Cardiac muscle cell (in vitro differentiated cells and primary cell): ENCODE data around the gene TMEM38B. TPM values are rescaled to one million over a fixed set of nuclear protein-coding genes. Genes with fewer than 3 reads are reported as not detected.
A peak's percentile ranks its signal among the peaks of the same experiment; 100 is the strongest.

Source experiments
- DNase-seq, 2 donors: peaks; one replicate each; pipeline versions ENCODE4 v3.0.0 to v3.0.0-alpha.2; 2010 to 2017; ENCODE audit warnings: low read depth in 1 of 2, low spot score in 1 of 2
- H3K27ac ChIP-seq: fragments of 200-600 bp; sonication (generic); 2 replicates; pipeline ENCODE4 v1.5.1; 2016
- H3K27me3 ChIP-seq: fragments of 200-600 bp; sonication (generic); 2 replicates; pipeline ENCODE4 v1.6.0; 2016; ENCODE audit warnings: control low read depth
- H3K36me3 ChIP-seq: fragments of 200-600 bp; sonication (generic); 2 replicates; pipeline ENCODE4 v1.5.1; 2016; ENCODE audit warnings: control low read depth
- H3K4me1 ChIP-seq: fragments of 200-600 bp; sonication (generic); 2 replicates; pipeline ENCODE4 v1.8.1; 2017; ENCODE audit warnings: low read depth, mild to moderate bottlenecking, mixed run types
- H3K4me3 ChIP-seq: fragments of 200-600 bp; sonication (generic); 2 replicates; pipeline ENCODE4 v1.5.1; 2016; ENCODE audit warnings: mild to moderate bottlenecking
- H3K9me3 ChIP-seq: fragments of 200-600 bp; sonication (generic); 2 replicates; pipeline ENCODE4 v1.5.1; 2017; ENCODE audit warnings: low read depth, mild to moderate bottlenecking, control low read depth
- polyA plus RNA-seq: library from polyadenylated mRNA; unstranded; fragments of >200 nt; fragmentation: Nextera tagmentation; extraction: Ambion mirVana; gene quantifications from 2 replicates; pipeline ENCODE4 v1.2.1, GENCODE V29; 2016
- total RNA-seq: library from RNA; depleted of rRNA; stranded (reverse); fragments of >200 nt; gene quantifications from 2 replicates; pipeline ENCODE4 v1.2.3, GENCODE V29; 2016
- TF ChIP-seq, protein P1 (sequence below): IDR thresholded peaks from 2 replicates; pipeline ENCODE4 v1.5.1; 2012; ENCODE audit warnings: low read depth, mild to moderate bottlenecking, low read length

The TMEM38B gene, protein sequence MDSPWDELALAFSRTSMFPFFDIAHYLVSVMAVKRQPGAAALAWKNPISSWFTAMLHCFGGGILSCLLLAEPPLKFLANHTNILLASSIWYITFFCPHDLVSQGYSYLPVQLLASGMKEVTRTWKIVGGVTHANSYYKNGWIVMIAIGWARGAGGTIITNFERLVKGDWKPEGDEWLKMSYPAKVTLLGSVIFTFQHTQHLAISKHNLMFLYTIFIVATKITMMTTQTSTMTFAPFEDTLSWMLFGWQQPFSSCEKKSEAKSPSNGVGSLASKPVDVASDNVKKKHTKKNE
- 17.5 and 21.3 TPM in 2 replicates for total RNA-seq
- polyA plus RNA-seq, result 24.9 and 30.9 TPM in 2 replicates

DNA sequence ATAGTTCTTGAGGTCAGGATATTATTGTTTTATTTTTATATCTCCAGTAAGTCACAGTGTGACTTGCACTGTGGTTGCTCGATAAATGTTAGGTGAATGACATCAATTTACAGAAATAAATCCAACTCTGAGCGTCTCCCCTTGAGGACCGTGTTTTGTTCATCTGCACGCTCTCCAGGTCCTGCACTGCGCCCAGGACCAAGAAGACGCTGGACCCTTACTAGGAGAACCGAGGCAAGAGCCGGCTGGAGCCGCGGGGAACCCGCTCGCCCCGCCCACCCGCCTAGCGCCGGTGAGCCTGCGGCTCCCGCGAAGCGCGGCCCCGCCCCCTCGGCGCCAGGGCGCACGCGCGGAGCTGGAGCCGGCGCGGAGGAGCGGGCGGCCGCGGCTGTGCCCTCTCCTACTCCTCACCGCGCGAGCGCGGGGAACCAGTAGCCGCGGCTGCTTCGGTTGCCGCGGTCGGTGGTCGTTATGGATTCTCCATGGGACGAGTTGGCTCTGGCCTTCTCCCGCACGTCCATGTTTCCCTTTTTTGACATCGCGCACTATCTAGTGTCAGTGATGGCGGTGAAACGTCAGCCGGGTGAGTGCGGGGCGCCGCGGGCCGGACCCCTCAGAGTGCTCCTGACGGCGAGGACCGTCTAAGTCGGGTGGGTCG is at the start of gene TMEM38B:
Gene TMEM38B, plus strand, starts transcription at position 352 of the 658 bp plus-strand sequence. Its CDS starts 120 bp downstream, at position 472.
- TF ChIP-seq, protein P1, sequence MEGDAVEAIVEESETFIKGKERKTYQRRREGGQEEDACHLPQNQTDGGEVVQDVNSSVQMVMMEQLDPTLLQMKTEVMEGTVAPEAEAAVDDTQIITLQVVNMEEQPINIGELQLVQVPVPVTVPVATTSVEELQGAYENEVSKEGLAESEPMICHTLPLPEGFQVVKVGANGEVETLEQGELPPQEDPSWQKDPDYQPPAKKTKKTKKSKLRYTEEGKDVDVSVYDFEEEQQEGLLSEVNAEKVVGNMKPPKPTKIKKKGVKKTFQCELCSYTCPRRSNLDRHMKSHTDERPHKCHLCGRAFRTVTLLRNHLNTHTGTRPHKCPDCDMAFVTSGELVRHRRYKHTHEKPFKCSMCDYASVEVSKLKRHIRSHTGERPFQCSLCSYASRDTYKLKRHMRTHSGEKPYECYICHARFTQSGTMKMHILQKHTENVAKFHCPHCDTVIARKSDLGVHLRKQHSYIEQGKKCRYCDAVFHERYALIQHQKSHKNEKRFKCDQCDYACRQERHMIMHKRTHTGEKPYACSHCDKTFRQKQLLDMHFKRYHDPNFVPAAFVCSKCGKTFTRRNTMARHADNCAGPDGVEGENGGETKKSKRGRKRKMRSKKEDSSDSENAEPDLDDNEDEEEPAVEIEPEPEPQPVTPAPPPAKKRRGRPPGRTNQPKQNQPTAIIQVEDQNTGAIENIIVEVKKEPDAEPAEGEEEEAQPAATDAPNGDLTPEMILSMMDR, result no peak
- H3K4me1 ChIP-seq, result peaks cover 6% of the 10 kb centered on the region
- peaks cover 40% of the 10 kb centered on the region for H3K27me3 ChIP-seq
- H3K27ac ChIP-seq, result no peak within 1 kb of the TSS
- no peaks in the 10 kb centered on the region for H3K36me3 ChIP-seq
- DNase-seq, result peak; percentile 84 to 93
- no peaks in the 10 kb centered on the region for H3K9me3 ChIP-seq
- peak within 1 kb of the TSS; percentile 89 for H3K4me3 ChIP-seq

DNA sequence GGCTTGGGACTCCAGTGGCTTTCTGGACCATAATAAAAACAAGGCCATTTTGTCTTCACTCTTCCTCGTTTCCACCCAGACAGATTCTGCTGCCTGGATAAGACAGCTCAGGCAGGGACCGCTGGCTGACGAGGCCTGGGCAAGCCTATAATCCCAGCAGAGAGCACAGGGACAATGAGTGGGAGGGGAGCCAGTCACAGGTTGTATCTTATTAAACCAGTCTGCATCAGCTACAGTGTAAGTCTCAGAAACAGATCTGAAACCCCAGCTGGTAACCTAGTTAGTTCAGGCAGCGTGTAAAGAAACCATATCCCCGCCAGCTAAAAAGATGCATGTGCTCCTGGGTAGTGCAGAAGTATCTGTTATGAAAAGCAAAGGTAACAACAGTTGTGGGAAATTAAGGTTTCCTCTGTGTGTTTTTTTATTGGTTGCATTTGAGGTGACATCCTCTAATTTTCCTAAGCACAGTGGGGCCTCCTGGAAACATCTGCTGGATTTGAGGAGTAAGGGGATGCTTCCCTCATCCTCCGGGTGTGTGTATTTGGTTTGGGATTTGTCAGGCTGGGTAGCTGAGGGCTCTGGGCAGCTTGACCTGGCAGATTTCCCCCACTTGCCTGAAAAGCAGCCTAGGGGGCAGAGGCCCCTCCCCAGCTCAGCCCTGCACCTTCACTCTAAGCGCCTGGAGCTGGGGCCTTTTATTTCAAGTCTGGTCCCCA is 47.3 kb upstream of the TMEM38B start:
- Histone ChIP-seq H3K27ac (no peak overlapping the region), H3K27me3 (peaks cover 3% of the 10 kb centered on the region), H3K9me3 (no peaks in the 10 kb centered on the region), H3K4me3 (no peak overlapping the region), H3K36me3 (no peaks in the 10 kb centered on the region), H3K4me1 (no peaks in the 10 kb centered on the region)
- TF ChIP-seq, protein P1, result no peak
- no peak for DNase-seq

DNA sequence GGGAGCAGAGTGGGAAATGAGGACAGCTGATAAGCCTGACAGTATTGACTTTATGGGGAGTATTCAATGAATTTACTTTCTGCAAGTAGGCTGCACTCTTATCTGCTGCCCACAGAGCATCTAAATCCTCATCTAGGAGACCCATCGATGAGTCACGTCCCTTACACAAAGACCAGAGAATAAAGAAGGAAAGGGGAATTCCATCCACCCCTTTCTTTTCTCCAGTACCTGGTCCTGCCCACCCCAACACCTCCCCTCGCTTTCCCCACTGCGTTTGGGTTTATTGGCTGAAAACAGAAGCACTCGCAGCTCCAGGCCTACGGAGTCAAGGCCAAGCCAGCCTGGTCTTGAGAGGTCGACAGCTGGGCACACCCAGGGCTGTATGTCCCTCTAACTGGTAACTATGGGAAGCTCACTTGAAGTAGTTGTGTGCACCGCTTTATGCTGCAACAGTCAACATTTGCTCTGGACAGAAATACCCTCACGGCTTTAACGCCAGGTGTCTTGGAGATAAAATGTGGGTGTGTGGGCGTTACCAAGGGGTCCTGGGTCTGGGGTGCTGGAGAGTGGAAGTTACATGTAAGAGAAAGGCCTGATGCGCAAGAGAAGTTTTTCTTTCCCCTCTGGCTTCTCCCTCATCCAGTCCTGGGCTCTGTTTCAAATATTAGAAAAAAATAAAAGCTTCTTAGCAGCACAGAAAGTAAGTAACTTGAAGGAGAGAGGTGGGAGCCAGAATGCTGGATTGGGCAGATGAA is 46.6 kb upstream of the TMEM38B start:
- Histone ChIP-seq H3K4me3 (no peak overlapping the region), H3K36me3 (no peaks in the 10 kb centered on the region), H3K27me3 (peaks cover 10% of the 10 kb centered on the region), H3K9me3 (no peaks in the 10 kb centered on the region), H3K4me1 (no peaks in the 10 kb centered on the region), H3K27ac (no peak overlapping the region)
- TF ChIP-seq, protein P1, result no peak
- peak in 1 of 2 donors; percentile 10 for DNase-seq

DNA sequence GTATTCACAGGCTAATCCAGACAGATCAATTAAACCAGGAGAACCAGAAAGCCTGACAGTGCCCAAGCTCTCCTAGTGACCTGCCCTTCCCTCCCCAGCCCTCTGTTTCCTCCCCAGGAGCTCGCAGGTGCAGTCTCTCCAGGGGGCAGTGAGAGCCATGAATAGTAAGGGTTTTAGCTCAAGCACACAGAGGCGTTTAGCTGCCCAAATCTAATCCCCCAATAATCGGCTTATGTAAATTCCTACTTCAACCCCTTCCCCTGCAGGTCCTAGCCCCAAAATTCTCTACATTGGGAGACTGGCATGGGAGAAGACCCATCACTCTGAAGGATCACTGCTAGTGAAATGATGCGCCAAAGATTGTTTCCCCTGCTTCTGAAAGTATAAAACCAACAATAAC is 42.5 kb upstream of the TMEM38B start:
- peaks cover 49% of the 10 kb centered on the region for H3K27me3 ChIP-seq
- no peak overlapping the region for H3K27ac ChIP-seq
- no peaks in the 10 kb centered on the region for H3K36me3 ChIP-seq
- H3K9me3 ChIP-seq, result no peaks in the 10 kb centered on the region
- TF ChIP-seq, protein P1, result no peak
- no peaks in the 10 kb centered on the region for H3K4me1 ChIP-seq
- no peak for DNase-seq
- H3K4me3 ChIP-seq, result no peak overlapping the region

DNA sequence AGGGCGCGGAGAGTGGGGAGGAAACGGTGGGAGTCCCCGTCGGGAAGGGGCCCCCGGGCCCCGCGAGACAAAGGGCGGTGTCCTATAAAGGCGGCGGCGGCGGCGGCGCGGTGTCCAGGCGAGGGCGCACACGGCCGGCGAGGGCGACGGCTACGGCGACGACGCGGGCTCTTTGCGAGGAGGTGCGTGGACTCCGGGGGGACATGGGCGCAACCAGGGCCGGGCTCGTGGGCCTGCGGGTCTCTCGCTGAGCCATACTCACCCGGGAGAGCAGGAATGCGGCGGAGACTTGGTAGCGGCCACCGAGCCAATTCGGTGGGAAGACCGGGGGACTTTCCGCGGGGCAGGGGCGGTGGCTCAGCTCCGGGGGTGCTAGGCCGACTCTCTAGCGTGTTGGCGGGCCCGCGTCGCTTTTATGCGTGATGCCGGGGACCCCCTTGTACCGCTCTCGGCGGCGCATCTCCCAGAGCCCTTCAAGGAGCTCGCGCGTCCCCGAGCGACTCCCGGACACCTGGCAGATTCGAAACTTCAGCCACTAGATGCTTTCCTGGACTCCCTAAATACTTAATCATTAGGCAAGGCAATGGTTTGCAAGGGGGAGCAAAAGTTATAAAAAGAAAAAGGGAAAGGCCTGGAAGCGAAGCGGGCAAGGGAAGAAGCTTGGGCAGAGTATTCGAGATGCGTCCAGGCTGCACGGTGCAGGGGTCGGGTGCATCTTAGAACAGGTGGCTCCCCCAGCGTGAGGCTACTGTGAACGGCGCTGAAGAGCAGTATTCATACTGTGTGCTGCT is 38.0 kb upstream of the TMEM38B start:
- Histone ChIP-seq H3K9me3 (no peaks in the 10 kb centered on the region), H3K27me3 (peaks cover 65% of the 10 kb centered on the region), H3K4me1 (no peaks in the 10 kb centered on the region), H3K27ac (no peak overlapping the region), H3K4me3 (peak overlapping the region; percentile 37), H3K36me3 (no peaks in the 10 kb centered on the region)
- TF ChIP-seq, protein P1, result peak; percentile 28
- DNase-seq, result peak in 1 of 2 donors; percentile 65
